ENCODE results near the gene SERPINE2. TPM values are rescaled to one million over a fixed set of nuclear protein-coding genes. Genes with fewer than 3 reads are reported as not detected.

The SERPINE2 gene
- total RNA-seq, 1 donor from 2014 or later, result 61.3 TPM

- intact Hi-C loops (cut with DNase I), result no loop called here
- no peak for DNase-seq (ENCODE audit: low spot score)
- no peak for ATAC-seq
Observed at GRCh38 chr2:223935459-223936125, 103.5 kb downstream of the SERPINE2 start.

DNA sequence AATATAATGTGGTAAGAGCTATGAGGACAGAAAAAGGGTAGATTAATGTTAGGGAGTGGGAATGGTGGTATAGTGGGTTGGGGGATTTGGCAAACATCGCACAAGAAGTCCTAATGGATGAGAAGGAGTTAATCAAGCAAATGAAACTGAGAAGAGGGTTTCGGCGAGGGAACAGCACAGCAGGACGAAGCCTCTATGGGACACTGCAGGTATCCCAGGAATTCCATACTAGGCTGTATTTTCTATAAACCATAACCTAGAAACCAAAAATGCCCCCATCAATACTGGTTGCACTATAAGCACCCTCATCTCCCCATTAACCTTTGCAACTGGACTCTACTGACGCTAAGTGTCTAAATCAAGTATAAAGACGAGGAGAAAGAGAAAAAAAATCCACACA is 104.2 kb downstream of the SERPINE2 start:
- ATAC-seq, result no peak
- DNase-seq (ENCODE audit: low spot score), result no peak
- intact Hi-C loops (cut with DNase I), result no loop called here

DNA sequence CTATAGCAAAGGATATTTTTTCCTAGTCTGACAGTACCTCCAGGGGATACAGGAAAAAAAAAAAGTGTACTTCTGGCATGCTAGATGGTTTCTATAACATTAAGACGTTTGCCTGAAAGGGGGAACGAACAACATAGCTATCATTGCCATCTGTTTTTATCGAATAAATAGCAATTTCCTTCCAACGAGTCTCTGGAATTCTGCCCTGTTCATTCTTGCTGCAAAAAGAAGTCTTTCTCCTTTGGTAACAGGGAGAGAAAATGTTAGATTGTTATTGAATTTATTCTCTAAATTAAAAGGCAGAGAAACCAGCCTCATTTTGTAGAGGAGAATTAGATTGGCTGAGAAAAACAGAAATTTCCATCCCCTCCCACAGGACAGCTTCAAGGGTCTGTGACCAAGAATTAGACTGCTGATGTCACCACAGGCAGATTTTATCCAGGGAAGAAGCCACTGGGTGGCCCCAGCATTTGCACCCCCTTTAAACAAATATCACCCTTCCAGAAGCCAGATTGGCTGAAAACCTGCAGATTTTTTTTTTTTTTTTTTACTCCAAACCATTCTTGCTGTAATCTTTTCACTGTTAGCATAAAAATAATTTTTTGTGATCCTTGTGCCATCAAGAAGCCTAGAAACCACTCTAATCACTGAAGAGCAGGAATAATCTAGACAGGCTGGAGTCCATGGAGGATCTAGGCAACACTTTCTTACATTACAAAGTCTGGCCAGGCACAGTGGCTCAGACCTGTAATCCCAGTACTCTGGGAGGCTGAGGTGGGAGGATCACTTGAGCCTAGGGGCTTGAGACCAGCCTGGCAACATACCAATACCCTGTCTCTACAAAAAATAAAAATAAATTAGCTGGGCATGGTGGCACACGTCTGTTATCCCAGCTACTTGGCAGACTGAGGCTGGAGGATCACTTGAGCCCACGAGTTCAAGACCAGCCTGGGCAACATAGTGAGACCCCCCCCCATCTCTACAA is 106.0 kb downstream of the SERPINE2 start:
- ATAC-seq (no peak), DNase-seq (ENCODE audit: low spot score) (no peak)
- intact Hi-C loops (cut with DNase I), result no loop called here

DNA sequence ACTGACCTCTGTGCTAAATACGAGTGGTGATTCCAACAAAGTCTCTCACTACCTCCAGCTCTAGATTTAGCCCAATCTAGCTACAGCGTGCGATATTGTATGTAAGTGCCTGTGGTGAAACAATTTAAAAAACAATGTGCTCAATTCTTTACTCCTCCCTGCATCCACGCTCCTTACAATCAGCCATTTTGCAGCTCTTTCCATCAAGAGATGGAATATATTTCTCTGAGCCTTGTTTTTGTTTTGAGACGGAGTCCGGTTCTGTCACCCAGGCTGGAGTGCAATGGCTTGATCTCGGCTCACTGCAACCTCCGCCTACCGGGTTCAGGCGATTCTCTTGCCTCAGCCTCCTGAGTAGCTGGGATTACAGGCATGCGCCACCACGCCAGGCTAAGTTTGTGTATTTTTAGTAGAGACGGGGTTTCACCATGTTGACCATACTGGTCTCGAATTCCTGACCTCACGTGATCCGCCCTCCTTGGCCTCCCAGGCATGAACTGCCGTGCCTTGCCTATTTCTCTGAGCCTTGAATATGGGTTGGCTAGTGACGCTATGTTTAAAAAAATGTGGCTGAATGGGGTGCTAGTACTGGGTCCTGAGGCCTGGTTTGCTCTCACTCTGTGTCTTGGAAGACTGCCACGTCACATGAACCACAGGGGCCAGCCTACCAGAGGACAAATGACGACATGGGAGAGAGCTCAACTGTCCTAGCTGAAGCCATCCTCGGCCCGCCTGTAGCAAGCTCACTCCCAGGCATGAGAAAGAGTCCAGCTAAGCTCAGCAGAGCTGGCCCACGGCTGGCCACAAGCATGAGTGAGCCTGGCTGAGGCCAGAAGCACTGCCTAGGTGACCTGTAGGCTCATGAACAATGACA is 108.7 kb downstream of the SERPINE2 start:
- peak; percentile 88 for ATAC-seq
- intact Hi-C loops (cut with DNase I), result no loop called here
- no peak for DNase-seq (ENCODE audit: low spot score)

DNA sequence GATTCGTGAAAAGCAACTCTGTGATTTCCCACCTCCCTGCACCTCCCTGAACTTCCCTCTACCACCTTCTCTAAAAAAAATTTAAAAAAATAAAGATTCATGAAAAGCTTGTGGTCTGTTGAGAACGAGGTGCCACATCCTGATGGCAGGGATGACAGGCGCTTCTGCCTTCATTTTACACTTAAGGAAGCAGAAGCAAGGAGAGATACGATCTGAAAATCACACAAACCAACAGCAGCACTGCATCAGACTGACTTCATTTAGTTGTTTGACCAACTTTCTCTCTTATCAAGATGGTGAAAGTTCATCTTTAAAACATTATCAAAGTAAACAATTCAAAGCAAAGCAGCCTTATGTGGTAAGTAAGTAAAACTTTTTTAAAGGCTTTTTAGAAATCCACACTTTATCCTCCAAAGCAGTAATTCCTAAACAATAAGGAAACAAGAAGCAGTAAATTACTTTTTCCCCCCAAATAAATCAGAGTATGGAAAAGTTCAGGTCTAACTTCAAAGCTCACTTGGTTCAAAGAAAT is 109.4 kb downstream of the SERPINE2 start:
- DNase-seq (ENCODE audit: low spot score) (no peak), ATAC-seq (no peak)
- intact Hi-C loops (cut with DNase I), result no loop called here

GRCh38 chr2:223928113-223929006 is 110.7 kb downstream of the SERPINE2 start:
- intact Hi-C loops (cut with DNase I), result no loop called here
- DNase-seq (ENCODE audit: low spot score) (no peak), ATAC-seq (no peak)

GRCh38 chr2:223925106-223925505 is 114.0 kb downstream of the SERPINE2 start:
- ATAC-seq (no peak), DNase-seq (ENCODE audit: low spot score) (no peak)
- intact Hi-C loops (cut with DNase I), result no loop called here

Other genes starting within 250 kb of the SERPINE2 start
- gene AP1S3, start 201.7 kb downstream of the SERPINE2 start, total RNA-seq, result 5.8 TPM
- 48.6 TPM for gene WDFY1, start 94.0 kb downstream of the SERPINE2 start, total RNA-seq
- 14.5 TPM for gene MRPL44, start 81.8 kb downstream of the SERPINE2 start, total RNA-seq

Measured in sciatic nerve (tissue), 2 donors.